ENCODE data around the gene DPP6.

The DPP6 gene

DNA sequence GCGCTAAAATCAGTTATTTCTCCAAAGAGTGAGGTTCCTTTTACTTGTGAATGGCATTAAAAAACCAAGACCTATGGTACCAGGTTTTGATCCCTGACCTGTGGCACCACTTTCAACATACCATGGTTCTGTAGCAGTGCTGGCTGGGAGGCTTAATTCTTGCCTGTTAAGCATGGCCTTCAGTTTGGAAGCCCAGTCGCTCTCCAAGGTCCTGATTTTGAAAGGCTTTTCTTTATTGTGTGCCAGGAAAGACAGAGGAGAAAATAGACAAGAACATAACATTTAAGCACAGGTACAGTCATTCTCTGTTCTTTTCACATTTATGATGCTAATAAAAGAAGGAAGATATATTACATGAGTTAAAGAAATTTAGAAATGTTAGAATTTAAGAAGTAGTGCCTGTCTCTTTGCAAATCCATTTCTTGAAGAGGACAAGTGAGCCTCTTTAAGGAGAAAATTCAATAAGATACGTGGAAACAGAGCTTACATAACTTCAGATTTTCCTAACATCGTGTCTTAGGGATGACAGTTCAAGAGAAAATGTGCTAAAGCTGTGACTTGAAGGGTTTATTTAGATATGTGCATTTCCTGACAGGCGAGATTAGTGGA, 357.6 kb downstream of the DPP6 start:
- H3K4me3 ChIP-seq (ENCODE audit: low read depth, low read length): no peak overlapping the region
- no peak for DNase-seq (ENCODE audit: low read depth)
- TF ChIP-seq CTCF (IDR thresholded peaks at IDR 0.05; ENCODE audit: low read depth, low read length, missing control alignments): no peak

DNA sequence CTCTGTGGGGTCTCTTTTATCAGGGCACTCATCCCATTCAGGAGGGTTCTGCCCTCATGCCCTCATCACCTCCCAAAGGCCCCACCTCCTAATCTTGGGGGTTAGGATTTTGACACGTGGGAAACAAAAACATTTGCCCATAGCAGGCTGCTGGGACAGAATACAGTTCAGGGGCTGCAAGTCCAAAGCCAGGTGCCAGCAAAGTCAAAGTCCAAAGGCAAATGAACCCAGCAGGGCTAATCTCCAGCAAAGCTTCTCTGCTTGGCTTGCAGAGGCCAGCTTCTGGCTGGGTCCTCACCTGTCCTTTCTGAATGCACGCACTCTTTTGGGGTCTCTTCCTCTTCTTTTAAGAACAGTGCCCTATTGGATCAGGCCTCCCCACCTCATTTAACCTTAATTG, 359.9 kb downstream of the DPP6 start:
- no peak for DNase-seq (ENCODE audit: low read depth)
- TF ChIP-seq CTCF (IDR thresholded peaks at IDR 0.05; ENCODE audit: low read depth, low read length, missing control alignments): no peak
- H3K4me3 ChIP-seq (ENCODE audit: low read depth, low read length): no peak overlapping the region

DNA sequence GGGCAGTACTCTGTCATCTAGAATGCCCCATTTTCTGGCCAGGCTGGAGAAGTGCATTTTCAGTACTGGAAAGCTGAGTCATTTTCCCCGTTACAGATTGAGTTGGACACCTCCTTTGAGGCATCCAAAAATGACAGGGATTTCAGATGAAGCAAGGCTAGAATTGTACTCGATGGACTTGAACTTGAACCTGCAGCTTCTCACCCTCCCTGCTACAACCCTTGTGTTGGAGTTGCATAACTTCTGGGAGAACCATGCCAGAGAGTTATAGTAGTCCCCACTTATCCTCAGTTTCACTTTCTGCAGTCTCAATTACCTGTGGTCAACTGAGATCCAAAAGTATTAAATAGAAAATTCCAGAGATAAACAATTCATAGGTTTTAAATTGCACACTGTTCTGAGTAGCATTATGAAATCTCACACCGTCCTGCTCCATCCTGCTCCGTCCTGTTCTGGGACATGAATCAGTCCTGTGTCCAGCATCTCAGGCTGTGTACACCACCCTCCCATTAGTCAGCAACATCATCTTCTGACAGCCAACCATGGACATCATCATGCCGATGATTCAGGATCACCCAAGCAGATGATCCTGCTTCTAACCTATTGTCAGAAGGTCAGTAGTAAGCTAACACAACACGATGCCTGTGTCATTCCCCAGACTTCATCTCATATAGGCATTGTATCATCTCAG, 363.7 kb downstream of the DPP6 start:
- no peak overlapping the region for H3K4me3 ChIP-seq (ENCODE audit: low read depth, low read length)
- TF ChIP-seq CTCF (IDR thresholded peaks at IDR 0.05; ENCODE audit: low read depth, low read length, missing control alignments): no peak
- DNase-seq (ENCODE audit: low read depth): no peak

- no peak overlapping the region for H3K4me3 ChIP-seq (ENCODE audit: low read depth, low read length)
- DNase-seq (ENCODE audit: low read depth): no peak
- no peak for TF ChIP-seq CTCF (IDR thresholded peaks at IDR 0.05; ENCODE audit: low read depth, low read length, missing control alignments)
Measured at GRCh38 chr7:154416714-154417113, 364.5 kb downstream of the DPP6 start.

GRCh38 chr7:154419344-154419743, 367.1 kb downstream of the DPP6 start:
- TF ChIP-seq CTCF (IDR thresholded peaks at IDR 0.05; ENCODE audit: low read depth, low read length, missing control alignments): no peak
- no peak for DNase-seq (ENCODE audit: low read depth)
- H3K4me3 ChIP-seq (ENCODE audit: low read depth, low read length): no peak overlapping the region

GRCh38 chr7:154423231-154423630, 371.0 kb downstream of the DPP6 start:
- H3K4me3 ChIP-seq (ENCODE audit: low read depth, low read length): no peak overlapping the region
- TF ChIP-seq CTCF (IDR thresholded peaks at IDR 0.05; ENCODE audit: low read depth, low read length, missing control alignments): no peak
- DNase-seq (ENCODE audit: low read depth): no peak

- DNase-seq (ENCODE audit: low read depth): no peak
- H3K4me3 ChIP-seq (ENCODE audit: low read depth, low read length): no peak overlapping the region
- TF ChIP-seq CTCF (IDR thresholded peaks at IDR 0.05; ENCODE audit: low read depth, low read length, missing control alignments): no peak
Measured at GRCh38 chr7:154424350-154424749, 372.2 kb downstream of the DPP6 start.
